GM19395 (cell line): ENCODE data around the gene SPAAR.
"Not testable (repeated sequence)": the region's sequence is repeated elsewhere in the genome, so short reads cannot be mapped to it uniquely, and the experiment has no call there.

Experiments
- ATAC-seq: cut with Tn5 transposase; IDR thresholded peaks from one replicate; pipeline ENCODE4 v1.9.1; 2021; ENCODE audit warnings: mild to moderate bottlenecking, moderate library complexity; ENCODE audit not compliant: unreplicated experiment

Gene SPAAR

GRCh38 chr9:35909274-35909673 is at the start of gene SPAAR:
SPAAR (plus strand) TSS chr9:35909490; CDS start chr9:35910464, 974 bp downstream.
- ATAC-seq, result no peak

- no peak for ATAC-seq
Observed at GRCh38 chr9:35859990-35860339, 49.3 kb upstream of the SPAAR start.

GRCh38 chr9:35861161-35861897 is 48.0 kb upstream of the SPAAR start:
- ATAC-seq, result no peak

GRCh38 chr9:35862328-35862727 is 47.0 kb upstream of the SPAAR start:
- ATAC-seq, result no peak

- ATAC-seq, result no peak
Observed at GRCh38 chr9:35863583-35863982, 45.7 kb upstream of the SPAAR start.

- no peak for ATAC-seq
Observed at GRCh38 chr9:35864695-35865255, 44.5 kb upstream of the SPAAR start.

- no peak for ATAC-seq
Observed at GRCh38 chr9:35867538-35867937, 41.8 kb upstream of the SPAAR start.

- ATAC-seq, result no peak
Observed at GRCh38 chr9:35868933-35869332, 40.4 kb upstream of the SPAAR start.

- ATAC-seq, result no peak
Observed at GRCh38 chr9:35869621-35870216, 39.6 kb upstream of the SPAAR start.

- no peak for ATAC-seq
Observed at GRCh38 chr9:35870351-35870923, 38.9 kb upstream of the SPAAR start, which contains the start of gene OR13J1. OR13J1 (minus strand) TSS chr9:35870401; CDS start chr9:35870401, 0 bp downstream.

GRCh38 chr9:35871545-35871944 is 37.7 kb upstream of the SPAAR start:
- ATAC-seq, result no peak

- ATAC-seq, result no peak
Observed at GRCh38 chr9:35872505-35872904, 36.8 kb upstream of the SPAAR start.

- ATAC-seq, result no peak
Observed at GRCh38 chr9:35882263-35882848, 26.9 kb upstream of the SPAAR start.

GRCh38 chr9:35882996-35883395 is 26.3 kb upstream of the SPAAR start:
- no peak for ATAC-seq

- not testable (repeated sequence) for ATAC-seq
Observed at GRCh38 chr9:35884908-35885307, 24.4 kb upstream of the SPAAR start.

GRCh38 chr9:35891646-35892045 is 17.6 kb upstream of the SPAAR start:
- ATAC-seq, result no peak

GRCh38 chr9:35892051-35892450 is 17.2 kb upstream of the SPAAR start:
- ATAC-seq, result no peak

- ATAC-seq, result no peak
Observed at GRCh38 chr9:35896570-35896969, 12.7 kb upstream of the SPAAR start.

- ATAC-seq, result not testable (repeated sequence)
Observed at GRCh38 chr9:35897376-35898099, 11.8 kb upstream of the SPAAR start.

- ATAC-seq, result no peak
Observed at GRCh38 chr9:35898337-35898736, 11.0 kb upstream of the SPAAR start.

GRCh38 chr9:35899021-35899420 is 10.3 kb upstream of the SPAAR start:
- ATAC-seq, result no peak
